Activated CD8-positive, alpha-beta memory T cell treated with anti-CD3 and anti-CD28 coated beads for 4 hours (primary cell): ENCODE data around the gene NSRP1.
"Not testable (repeated sequence)": the region's sequence is repeated elsewhere in the genome, so short reads cannot be mapped to it uniquely, and the experiment has no call there.

Source experiments
- DNase-seq, 2 donors: peaks; one replicate each; pipeline ENCODE4 v3.0.0-alpha.2; 2020; ENCODE audit warnings: low read depth in 2 of 2

NSRP1 gene

GRCh38 chr17:30186761-30187160 is 70.1 kb downstream of the NSRP1 start:
- no peak for DNase-seq

GRCh38 chr17:30187573-30187972 is 71.0 kb downstream of the NSRP1 start:
- no peak for DNase-seq

GRCh38 chr17:30188211-30188939 is 71.8 kb downstream of the NSRP1 start:
- DNase-seq = no peak

- no peak for DNase-seq
Observed at GRCh38 chr17:30191072-30191471, 74.5 kb downstream of the NSRP1 start.

- DNase-seq = no peak
Observed at GRCh38 chr17:30196504-30196903, 79.9 kb downstream of the NSRP1 start.

GRCh38 chr17:30197416-30197815 is 80.8 kb downstream of the NSRP1 start:
- no peak for DNase-seq

- no peak for DNase-seq
Observed at GRCh38 chr17:30199600-30199999, 83.0 kb downstream of the NSRP1 start.

- DNase-seq = no peak
Observed at GRCh38 chr17:30200106-30200505, 83.5 kb downstream of the NSRP1 start.

GRCh38 chr17:30200656-30201055 is 84.0 kb downstream of the NSRP1 start:
- DNase-seq = not testable (repeated sequence)

- DNase-seq = no peak
Observed at GRCh38 chr17:30203471-30203981, 86.9 kb downstream of the NSRP1 start.

GRCh38 chr17:30207655-30208054 is 91.0 kb downstream of the NSRP1 start:
- DNase-seq = no peak

- no peak for DNase-seq
Observed at GRCh38 chr17:30208214-30208613, 91.6 kb downstream of the NSRP1 start.

- DNase-seq = no peak
Observed at GRCh38 chr17:30209930-30210329, 93.3 kb downstream of the NSRP1 start.

GRCh38 chr17:30210366-30210765 is 93.8 kb downstream of the NSRP1 start:
- no peak for DNase-seq

- DNase-seq = no peak
Observed at GRCh38 chr17:30210901-30211300, 94.3 kb downstream of the NSRP1 start.

GRCh38 chr17:30211371-30211770 is 94.8 kb downstream of the NSRP1 start:
- DNase-seq = no peak

GRCh38 chr17:30212750-30213149 is 96.1 kb downstream of the NSRP1 start:
- no peak for DNase-seq

GRCh38 chr17:30217054-30217453 is 100.4 kb downstream of the NSRP1 start:
- DNase-seq = no peak

- DNase-seq = no peak
Observed at GRCh38 chr17:30217746-30218245, 101.2 kb downstream of the NSRP1 start.

- no peak for DNase-seq
Observed at GRCh38 chr17:30218799-30219198, 102.2 kb downstream of the NSRP1 start.

GRCh38 chr17:30219315-30219714 is 102.7 kb downstream of the NSRP1 start:
- no peak for DNase-seq

GRCh38 chr17:30219833-30220232 is 103.2 kb downstream of the NSRP1 start:
- no peak for DNase-seq

- no peak for DNase-seq
Observed at GRCh38 chr17:30220414-30220813, 103.8 kb downstream of the NSRP1 start.

- DNase-seq = no peak
Observed at GRCh38 chr17:30221346-30221745, 104.7 kb downstream of the NSRP1 start.
